Endothelial cell of umbilical vein (primary cell): Measurements from ENCODE around the gene C1orf167. TPM values are rescaled to one million over a fixed set of nuclear protein-coding genes. Genes with fewer than 3 reads are reported as not detected.

Experiments
- BruUV-seq: library from RNA; stranded (reverse); fragments of 400-500 nt; replicated peaks from 2 replicates; lab custom pipeline; 2021; lab: Mats Ljungman, UMichigan
- CTCF ChIA-PET: fragments of 300-600, 350-600 bp; sonication (Branson Sonifier 250); formaldehyde crosslinking; loops from one replicate; lab custom pipeline; 2021; ENCODE audit warnings: antibody characterized with exemption, inconsistent platforms; lab: Charles Lee
- POLR2A ChIA-PET: fragments of 300-600, 350-600 bp; sonication (Branson Sonifier 250); formaldehyde crosslinking; loops from one replicate; lab custom pipeline; 2021; ENCODE audit warnings: antibody characterized with exemption, inconsistent platforms; lab: Charles Lee
- DNase-seq: peaks from one replicate; pipeline ENCODE4 v3.0.0-alpha.2; 2011; ENCODE audit warnings: low read depth, low spot score
- FAIRE-seq: peaks from 2 replicates; lab custom pipeline; 2011; peaks lifted over from hg19 to GRCh38; lab: Jason Lieb, UNC
- H2AFZ ChIP-seq: 2 replicates; pipeline ENCODE4 v1.6.0; 2012; ENCODE audit warnings: low read depth, low read length, control low read depth, inconsistent platforms
- H3K27ac ChIP-seq: 2 replicates; pipeline ENCODE4 v1.5.1; 2011; ENCODE audit warnings: low read depth, mild to moderate bottlenecking, control low read depth, low read length, moderate library complexity; ENCODE audit not compliant: insufficient read depth
- H3K27me3 ChIP-seq, 2 experiments: 2 replicates each; pipeline versions ENCODE4 v1.6.0 to v1.6.1; 2011; ENCODE audit warnings: low read length in 2 of 2, mixed read lengths in 1 of 2; ENCODE audit not compliant: control insufficient read depth in 2 of 2, insufficient read depth in 2 of 2
- H3K36me3 ChIP-seq, 2 experiments: 2 replicates in 1 of 2; 3 replicates in 1 of 2; pipeline ENCODE4 v1.5.1; 2011; ENCODE audit warnings: low read length in 2 of 2, mild to moderate bottlenecking in 1 of 2, moderate library complexity in 1 of 2; ENCODE audit not compliant: control insufficient read depth in 2 of 2, insufficient read depth in 2 of 2; ENCODE audit errors: extremely low read depth in 1 of 2
- H3K4me1 ChIP-seq: 3 replicates; pipeline ENCODE4 v1.5.1; 2011; ENCODE audit warnings: mild to moderate bottlenecking, low read length; ENCODE audit not compliant: control insufficient read depth, insufficient read depth; ENCODE audit errors: extremely low read depth
- H3K4me2 ChIP-seq: 2 replicates; pipeline ENCODE4 v1.6.1; 2011; ENCODE audit warnings: low read length, control low read depth, mixed read lengths; ENCODE audit not compliant: insufficient read depth
- H3K4me3 ChIP-seq, 3 experiments: fragments of 200-600 bp in 1 of 3; sonication (generic), shearing (Covaris generic) in 1 of 3; replicated peaks in 1 of 3; 2 replicates each; pipeline ENCODE4 v1.5.1; 2011 to 2016; ENCODE audit warnings: control low read depth in 3 of 3, low read length in 3 of 3, mild to moderate bottlenecking in 2 of 3, inconsistent platforms in 1 of 3, low read depth in 1 of 3, moderate library complexity in 1 of 3; ENCODE audit not compliant: insufficient read depth in 1 of 3
- H3K79me2 ChIP-seq: 2 replicates; pipeline ENCODE4 v1.6.0; 2012; ENCODE audit warnings: low read length, inconsistent platforms; ENCODE audit not compliant: control insufficient read depth, insufficient read depth
- H3K9ac ChIP-seq: replicated peaks from 2 replicates; pipeline ENCODE3; 2011; ENCODE audit warnings: low read length, control low read depth; ENCODE audit not compliant: insufficient read depth; ENCODE audit errors: extremely low read depth
- H3K9me1 ChIP-seq: replicated peaks from 3 replicates; pipeline ENCODE4 v1.6.0; 2011; ENCODE audit warnings: mild to moderate bottlenecking, low read length; ENCODE audit not compliant: control insufficient read depth, insufficient read depth; ENCODE audit errors: extremely low read depth
- H3K9me3 ChIP-seq: replicated peaks from 2 replicates; pipeline ENCODE4 v1.5.1; 2012; ENCODE audit warnings: low read length, inconsistent platforms; ENCODE audit not compliant: control insufficient read depth, insufficient read depth
- H4K20me1 ChIP-seq: replicated peaks from 2 replicates; pipeline ENCODE3; 2011; ENCODE audit warnings: mild to moderate bottlenecking, low read length; ENCODE audit not compliant: control insufficient read depth, insufficient read depth; ENCODE audit errors: extremely low read depth
- EZH2 ChIP-seq: IDR thresholded peaks from 2 replicates; pipeline ENCODE4 v1.6.1; 2012; ENCODE audit warnings: borderline replicate concordance, low read depth, mild to moderate bottlenecking, moderate library complexity, low read length, inconsistent platforms; ENCODE audit not compliant: severe bottlenecking
- FOS ChIP-seq: IDR thresholded peaks from 2 replicates; pipeline ENCODE4 v1.6.1; 2011; ENCODE audit warnings: mild to moderate bottlenecking, low read length, moderate library complexity, borderline replicate concordance; ENCODE audit not compliant: insufficient read depth
- GATA2 ChIP-seq: IDR thresholded peaks from 2 replicates; pipeline ENCODE4 v1.7.0; 2011; ENCODE audit warnings: low read depth, mild to moderate bottlenecking, moderate library complexity, mixed read lengths, low read length; ENCODE audit not compliant: insufficient read length, insufficient read depth
- JUN ChIP-seq: IDR thresholded peaks from 2 replicates; pipeline ENCODE4 v1.6.1; 2011; ENCODE audit warnings: borderline replicate concordance, low read depth; ENCODE audit not compliant: insufficient read length, insufficient read depth
- MYC ChIP-seq: IDR thresholded peaks from one replicate; pipeline ENCODE4 v1.6.1; 2011; ENCODE audit warnings: mild to moderate bottlenecking, low read depth, low read length
- POLR2A ChIP-seq: IDR thresholded peaks from 2 replicates; pipeline ENCODE4 v1.6.1; 2012; ENCODE audit warnings: low read depth, mild to moderate bottlenecking, control low read depth, low read length
- POLR2AphosphoS5 ChIP-seq: IDR thresholded peaks from 2 replicates; pipeline ENCODE4 v1.6.1; 2012; ENCODE audit warnings: low read depth, mild to moderate bottlenecking, control low read depth, low read length, moderate library complexity; ENCODE audit not compliant: insufficient read depth
- dilution Hi-C: fragments of 300-500 bp; cut with MboI; formaldehyde crosslinking; loops from one replicate; pipeline ENCODE4 v1.15.0; 2019; ENCODE audit warnings: low sequenced_read_pairs; ENCODE audit not compliant: extremely low pct_ligation_motif_present
- intact Hi-C: fragments of 100-400 bp; cut with micrococcal nuclease; formaldehyde crosslinking; loops from one replicate; pipeline ENCODE4 v1.10.0; 2022
- polyA plus RNA-seq, 4 experiments: library from polyadenylated mRNA; depleted of rRNA in 3 of 4; stranded (reverse) in 3 of 4; unstranded in 1 of 4; fragments of >200 nt; gene quantifications; 2 replicates each; pipeline versions ENCODE4 v1.2.1 to v1.2.3, GENCODE V29; 2011 to 2012; ENCODE audit warnings: missing spikeins in 1 of 4
- total RNA-seq: library from RNA; stranded (reverse); gene quantifications from 2 replicates; pipeline ENCODE4 v1.2.3, GENCODE V29; 2021
- TF ChIP-seq, protein P1 (sequence below), 2 donors: IDR thresholded peaks; 1 replicate in 1 of 2; 2 replicates in 1 of 2; pipeline ENCODE4 v1.5.1; 2011; ENCODE audit warnings: low read length in 2 of 2, mild to moderate bottlenecking in 2 of 2, moderate library complexity in 2 of 2, control low read depth in 1 of 2, inconsistent platforms in 1 of 2, low read depth in 1 of 2; ENCODE audit not compliant: insufficient read depth in 1 of 2; ENCODE audit errors: extremely low read depth in 1 of 2
- TF ChIP-seq, protein P2 (sequence below): IDR thresholded peaks from 2 replicates; pipeline ENCODE4 v1.6.1; 2011; ENCODE audit not compliant: insufficient read depth, insufficient read length

C1orf167 gene
- total and polyA plus RNA-seq, 2 donors (not counting 3 experiments of a cell fraction or from before 2014, with no cell fraction given): not detected

- Histone ChIP-seq H3K4me3 (no peak overlapping the region), H4K20me1 (no peaks in the 10 kb centered on the region), H3K36me3 (peaks cover 2 to 30% of the 10 kb centered on the region in 2 experiments), H3K27me3 (no peaks in the 10 kb centered on the region), H3K4me2 (no peak overlapping the region), H3K9me1 (no peaks in the 10 kb centered on the region), H3K79me2 (peaks cover 3% of the 10 kb centered on the region), H3K9me3 (no peaks in the 10 kb centered on the region), H3K4me1 (peaks cover 44% of the 10 kb centered on the region), H3K9ac (no peak overlapping the region), H3K27ac (no peak overlapping the region), H2AFZ (no peak overlapping the region)
- TF ChIP-seq, protein P1, sequence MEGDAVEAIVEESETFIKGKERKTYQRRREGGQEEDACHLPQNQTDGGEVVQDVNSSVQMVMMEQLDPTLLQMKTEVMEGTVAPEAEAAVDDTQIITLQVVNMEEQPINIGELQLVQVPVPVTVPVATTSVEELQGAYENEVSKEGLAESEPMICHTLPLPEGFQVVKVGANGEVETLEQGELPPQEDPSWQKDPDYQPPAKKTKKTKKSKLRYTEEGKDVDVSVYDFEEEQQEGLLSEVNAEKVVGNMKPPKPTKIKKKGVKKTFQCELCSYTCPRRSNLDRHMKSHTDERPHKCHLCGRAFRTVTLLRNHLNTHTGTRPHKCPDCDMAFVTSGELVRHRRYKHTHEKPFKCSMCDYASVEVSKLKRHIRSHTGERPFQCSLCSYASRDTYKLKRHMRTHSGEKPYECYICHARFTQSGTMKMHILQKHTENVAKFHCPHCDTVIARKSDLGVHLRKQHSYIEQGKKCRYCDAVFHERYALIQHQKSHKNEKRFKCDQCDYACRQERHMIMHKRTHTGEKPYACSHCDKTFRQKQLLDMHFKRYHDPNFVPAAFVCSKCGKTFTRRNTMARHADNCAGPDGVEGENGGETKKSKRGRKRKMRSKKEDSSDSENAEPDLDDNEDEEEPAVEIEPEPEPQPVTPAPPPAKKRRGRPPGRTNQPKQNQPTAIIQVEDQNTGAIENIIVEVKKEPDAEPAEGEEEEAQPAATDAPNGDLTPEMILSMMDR (IDR thresholded peaks at IDR 0.05; ENCODE audit: extremely low read depth in 1 of 2, insufficient read depth in 1 of 2, low read depth in 1 of 2, low read length in 2 of 2): no peak
- TF ChIP-seq FOS (no peak), JUN (no peak), POLR2AphosphoS5 (no peak), POLR2A (no peak), EZH2 (no peak), MYC (no peak), GATA2 (no peak)
- TF ChIP-seq, protein P2, sequence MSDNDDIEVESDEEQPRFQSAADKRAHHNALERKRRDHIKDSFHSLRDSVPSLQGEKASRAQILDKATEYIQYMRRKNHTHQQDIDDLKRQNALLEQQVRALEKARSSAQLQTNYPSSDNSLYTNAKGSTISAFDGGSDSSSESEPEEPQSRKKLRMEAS: no peak
- intact Hi-C loops: no loop called here
- no peak for FAIRE-seq
- ChIA-PET POLR2A (no interaction called here), CTCF (no interaction called here)
- no peak for DNase-seq
- no TSS peak for BruUV-seq
- dilution Hi-C loops: no loop called here
Measured at GRCh38 chr1:11799099-11799498, 37.1 kb downstream of the C1orf167 start.
